Tibial nerve (tissue), 4 donors: ENCODE data around the gene RNF149.

Experiments
- EP300 ChIP-seq, 2 donors: sonication (generic); formaldehyde crosslinking; IDR thresholded peaks; one replicate each; pipeline ENCODE4 v1.6.1; 2017; ENCODE audit warnings: antibody characterized with exemption in 2 of 2, mild to moderate bottlenecking in 1 of 2
- POLR2A ChIP-seq, 2 donors: fragments of 450-650 bp; IDR thresholded peaks; one replicate each; pipeline ENCODE4 v1.6.1; 2017; ENCODE audit warnings: antibody characterized with exemption in 2 of 2, mild to moderate bottlenecking in 2 of 2, moderate library complexity in 2 of 2
- TF ChIP-seq, protein P1 (sequence below), 5 experiments: fragments of 200-600 bp in 3 of 5; fragments of 450-650 bp in 2 of 5; sonication (generic) in 3 of 5; IDR thresholded peaks; one replicate each; pipeline ENCODE4 v1.5.1; 2016 to 2019; ENCODE audit warnings: antibody characterized with exemption in 5 of 5, mild to moderate bottlenecking in 3 of 5, moderate library complexity in 2 of 5

DNA sequence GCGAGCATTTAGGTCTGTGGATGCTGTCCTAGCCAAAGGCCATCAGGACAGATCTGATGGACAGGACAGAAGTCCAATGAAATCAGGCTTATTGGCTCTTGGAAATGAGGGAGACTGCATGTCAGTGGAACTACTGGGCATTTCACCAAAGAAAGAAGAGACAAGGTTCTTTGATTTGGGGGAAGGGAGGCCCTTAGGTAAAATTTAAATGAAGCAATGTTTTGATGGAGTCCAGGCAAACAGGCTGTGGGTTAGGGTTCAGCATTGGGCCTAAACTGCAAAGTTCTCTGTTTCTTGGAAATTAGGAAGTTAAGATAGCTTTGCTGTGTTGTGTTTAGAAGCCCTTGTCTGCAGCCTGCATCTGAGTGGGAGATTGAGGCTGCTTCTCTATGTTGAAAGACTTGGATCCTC lies 31.6 kb upstream of the RNF149 start:
- TF ChIP-seq POLR2A (IDR thresholded peaks at IDR 0.05): no peak
- TF ChIP-seq, protein P1, sequence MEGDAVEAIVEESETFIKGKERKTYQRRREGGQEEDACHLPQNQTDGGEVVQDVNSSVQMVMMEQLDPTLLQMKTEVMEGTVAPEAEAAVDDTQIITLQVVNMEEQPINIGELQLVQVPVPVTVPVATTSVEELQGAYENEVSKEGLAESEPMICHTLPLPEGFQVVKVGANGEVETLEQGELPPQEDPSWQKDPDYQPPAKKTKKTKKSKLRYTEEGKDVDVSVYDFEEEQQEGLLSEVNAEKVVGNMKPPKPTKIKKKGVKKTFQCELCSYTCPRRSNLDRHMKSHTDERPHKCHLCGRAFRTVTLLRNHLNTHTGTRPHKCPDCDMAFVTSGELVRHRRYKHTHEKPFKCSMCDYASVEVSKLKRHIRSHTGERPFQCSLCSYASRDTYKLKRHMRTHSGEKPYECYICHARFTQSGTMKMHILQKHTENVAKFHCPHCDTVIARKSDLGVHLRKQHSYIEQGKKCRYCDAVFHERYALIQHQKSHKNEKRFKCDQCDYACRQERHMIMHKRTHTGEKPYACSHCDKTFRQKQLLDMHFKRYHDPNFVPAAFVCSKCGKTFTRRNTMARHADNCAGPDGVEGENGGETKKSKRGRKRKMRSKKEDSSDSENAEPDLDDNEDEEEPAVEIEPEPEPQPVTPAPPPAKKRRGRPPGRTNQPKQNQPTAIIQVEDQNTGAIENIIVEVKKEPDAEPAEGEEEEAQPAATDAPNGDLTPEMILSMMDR (IDR thresholded peaks at IDR 0.05): no peak
- TF ChIP-seq EP300 (IDR thresholded peaks at IDR 0.05): no peak
